Inferior parietal cortex (tissue), 1 donor: Measurements from ENCODE around the gene WFIKKN2.
"Not testable (repeated sequence)": the region's sequence is repeated elsewhere in the genome, so short reads cannot be mapped to it uniquely, and the experiment has no call there.

Source experiments
- DNase-seq: peaks from one replicate; pipeline ENCODE4 v3.0.0-alpha.2; 2016; ENCODE audit errors: extremely low spot score

The WFIKKN2 gene, protein sequence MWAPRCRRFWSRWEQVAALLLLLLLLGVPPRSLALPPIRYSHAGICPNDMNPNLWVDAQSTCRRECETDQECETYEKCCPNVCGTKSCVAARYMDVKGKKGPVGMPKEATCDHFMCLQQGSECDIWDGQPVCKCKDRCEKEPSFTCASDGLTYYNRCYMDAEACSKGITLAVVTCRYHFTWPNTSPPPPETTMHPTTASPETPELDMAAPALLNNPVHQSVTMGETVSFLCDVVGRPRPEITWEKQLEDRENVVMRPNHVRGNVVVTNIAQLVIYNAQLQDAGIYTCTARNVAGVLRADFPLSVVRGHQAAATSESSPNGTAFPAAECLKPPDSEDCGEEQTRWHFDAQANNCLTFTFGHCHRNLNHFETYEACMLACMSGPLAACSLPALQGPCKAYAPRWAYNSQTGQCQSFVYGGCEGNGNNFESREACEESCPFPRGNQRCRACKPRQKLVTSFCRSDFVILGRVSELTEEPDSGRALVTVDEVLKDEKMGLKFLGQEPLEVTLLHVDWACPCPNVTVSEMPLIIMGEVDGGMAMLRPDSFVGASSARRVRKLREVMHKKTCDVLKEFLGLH

DNA sequence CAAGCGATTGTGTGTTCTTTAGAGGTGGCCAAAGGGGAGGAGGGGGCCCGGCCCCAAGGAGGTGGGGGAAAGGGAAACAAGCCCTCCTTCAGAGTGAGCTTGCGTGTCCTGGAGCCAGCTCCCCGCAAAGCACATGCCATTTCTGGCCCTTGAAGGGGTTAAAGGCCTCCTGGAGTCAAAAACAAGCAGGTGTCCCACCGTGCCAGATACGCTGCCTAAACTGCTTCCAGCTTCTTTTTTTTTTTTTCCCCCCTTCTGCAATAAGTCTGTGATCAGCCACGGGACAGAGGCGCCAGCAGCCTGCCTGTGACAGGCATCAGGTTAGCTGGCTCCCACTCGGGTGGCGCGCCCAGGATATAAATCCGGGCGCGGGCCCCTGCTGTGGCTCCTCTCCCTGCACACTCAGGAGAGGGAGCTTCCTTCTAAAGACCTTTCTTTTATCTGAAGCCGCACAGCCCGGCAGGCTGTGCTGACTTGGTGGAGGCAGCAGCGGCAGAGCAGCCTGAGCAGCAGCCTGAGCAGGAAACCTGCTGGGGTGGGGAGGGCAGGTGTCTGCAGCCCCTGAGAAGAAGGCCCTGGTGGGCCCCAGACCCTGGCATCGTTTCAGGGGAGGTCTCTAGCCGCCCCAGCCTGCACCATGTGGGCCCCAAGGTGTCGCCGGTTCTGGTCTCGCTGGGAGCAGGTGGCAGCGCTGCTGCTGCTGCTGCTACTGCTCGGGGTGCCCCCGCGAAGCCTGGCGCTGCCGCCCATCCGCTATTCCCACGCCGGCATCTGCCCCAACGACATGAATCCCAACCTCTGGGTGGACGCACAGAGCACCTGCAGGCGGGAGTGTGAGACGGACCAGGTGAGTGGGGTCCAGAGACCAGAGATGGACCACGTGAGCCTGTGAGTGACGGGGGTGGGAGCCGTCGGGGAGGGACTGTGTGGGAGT is at the start of gene WFIKKN2:
WFIKKN2 (plus strand) TSS at position 286 of the 934 bp plus-strand sequence; CDS start at position 638, 352 bp downstream.
- DNase-seq, result no peak

DNA sequence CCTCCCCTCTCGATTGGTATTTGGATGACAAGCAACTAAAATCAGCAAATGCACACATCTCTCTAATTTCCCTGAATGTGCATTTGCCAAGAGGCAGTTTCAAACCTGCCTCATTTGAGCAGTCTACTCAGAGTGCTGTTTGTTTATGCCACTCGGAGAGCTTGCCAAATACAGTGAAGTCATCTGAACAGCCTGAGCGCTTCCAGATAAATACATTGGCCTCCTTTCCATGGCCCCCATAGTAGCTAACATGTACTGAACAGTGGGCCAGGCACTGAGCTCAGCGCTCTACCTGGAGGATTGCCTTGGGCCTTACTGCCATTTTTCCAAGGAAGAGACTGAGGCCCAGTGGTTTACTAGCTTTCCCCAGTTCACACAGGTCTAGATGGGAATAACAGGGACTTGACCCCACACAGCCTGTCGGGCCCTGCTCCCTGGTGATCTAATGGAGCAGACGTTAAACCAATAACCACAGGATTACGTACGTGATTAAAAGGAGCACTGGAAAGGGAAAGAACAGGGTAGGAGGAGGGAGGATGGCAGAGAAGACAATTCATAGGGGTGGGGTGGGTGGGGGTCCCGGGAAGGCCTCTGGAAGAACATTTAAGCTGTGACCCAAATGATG is 49.3 kb upstream of the WFIKKN2 start:
- peak; percentile 65 for DNase-seq

- DNase-seq, result no peak
These were observed 48.3 kb upstream of the WFIKKN2 start for GRCh38 chr17:50787106-50787505.

DNA sequence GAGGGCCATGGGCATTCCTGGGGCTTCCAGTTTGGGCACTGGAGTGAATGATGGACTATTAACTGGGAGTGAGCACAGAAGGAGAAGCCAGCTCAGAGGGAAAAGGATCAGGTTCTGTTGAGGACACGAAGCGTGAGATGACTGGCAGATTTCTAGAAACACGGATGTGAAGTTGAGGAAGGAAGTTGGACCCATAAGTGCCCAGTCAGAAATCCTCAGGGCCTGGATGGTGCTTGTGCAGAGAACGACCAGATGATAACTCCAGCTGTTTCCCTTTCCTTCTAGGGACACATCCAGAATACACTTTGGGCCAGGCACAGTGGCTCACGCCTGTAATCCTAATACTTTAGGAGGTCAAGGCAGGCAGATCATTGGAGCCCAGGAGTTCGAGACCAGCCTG is 44.8 kb upstream of the WFIKKN2 start:
- DNase-seq, result no peak

DNA sequence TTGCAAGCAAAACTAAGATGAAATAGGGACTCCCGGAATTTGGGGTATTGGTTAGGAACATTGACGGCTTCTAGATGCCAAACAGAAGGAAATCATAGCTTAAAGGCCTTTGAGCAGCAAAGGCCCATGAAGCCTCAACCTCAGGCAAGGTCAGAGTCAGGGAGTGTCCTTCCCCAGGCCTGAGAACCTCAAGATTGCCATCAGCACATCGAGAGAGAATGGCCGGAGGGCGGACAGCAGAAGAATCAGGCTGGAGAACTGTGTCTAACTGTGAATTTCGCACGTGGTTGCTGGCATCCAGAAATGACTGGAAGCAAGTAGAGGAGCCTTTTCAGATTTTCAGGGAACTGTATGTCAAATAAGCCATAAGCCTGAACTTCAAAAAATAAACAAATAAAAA is 43.3 kb upstream of the WFIKKN2 start:
- no peak for DNase-seq

- DNase-seq, result no peak
These were observed 42.4 kb upstream of the WFIKKN2 start for GRCh38 chr17:50793007-50793406.

DNA sequence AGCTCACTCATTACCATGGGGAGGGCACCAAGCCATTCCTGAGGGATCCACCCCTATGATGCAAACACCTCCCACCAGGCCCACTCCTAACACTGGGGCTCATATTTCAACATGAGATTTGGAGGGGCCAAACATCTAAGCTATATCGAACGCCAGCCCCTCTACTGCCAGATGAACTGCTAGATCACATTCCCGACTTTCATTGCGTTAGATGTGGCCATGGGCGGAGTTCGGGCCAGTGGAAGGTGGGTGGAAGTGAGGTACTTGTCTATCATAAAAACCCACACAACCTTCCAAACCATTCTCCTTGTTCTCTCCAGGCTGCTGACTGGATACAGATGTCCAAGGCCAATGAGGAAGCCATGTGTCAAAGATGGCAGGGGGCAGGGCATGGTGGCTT is 41.0 kb upstream of the WFIKKN2 start:
- DNase-seq, result no peak

DNA sequence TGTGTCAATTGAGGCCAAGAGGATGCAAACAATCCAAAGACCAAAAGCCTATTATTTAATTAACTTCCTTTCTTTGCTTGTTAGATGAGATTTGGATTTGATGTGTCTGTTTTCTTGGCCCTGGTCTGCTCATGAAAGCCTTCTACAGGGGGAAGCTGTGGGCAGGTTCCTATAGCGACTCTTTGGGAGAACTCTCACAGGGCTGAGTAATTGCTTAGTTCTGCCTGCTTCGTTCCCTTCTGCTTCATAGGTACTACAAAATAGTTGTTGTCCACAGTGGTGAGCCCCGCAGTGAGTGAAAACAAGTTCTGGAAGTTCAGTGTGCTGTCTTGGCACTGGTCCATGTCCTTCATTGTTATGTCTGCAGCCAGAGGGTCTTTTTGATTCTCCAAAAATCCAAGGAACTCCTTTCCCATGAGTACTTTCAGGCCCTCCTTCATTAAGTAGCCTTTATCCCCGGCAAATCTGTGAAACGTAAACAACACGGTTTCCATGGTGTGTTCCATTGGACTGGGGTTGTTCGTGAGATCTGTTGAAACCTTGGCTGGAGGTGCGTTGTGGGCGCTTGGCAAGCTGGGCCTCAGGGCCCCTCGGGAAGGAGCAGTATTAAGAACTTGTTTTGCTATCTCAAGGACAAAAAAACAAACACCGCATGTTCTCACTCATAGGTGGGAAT is 38.1 kb upstream of the WFIKKN2 start:
- DNase-seq, result no peak

- DNase-seq, result no peak
These were observed 36.7 kb upstream of the WFIKKN2 start for GRCh38 chr17:50798424-50799288.

GRCh38 chr17:50799582-50799981 is 35.8 kb upstream of the WFIKKN2 start:
- no peak for DNase-seq

- no peak for DNase-seq
These were observed 35.1 kb upstream of the WFIKKN2 start for GRCh38 chr17:50800196-50800700.

DNA sequence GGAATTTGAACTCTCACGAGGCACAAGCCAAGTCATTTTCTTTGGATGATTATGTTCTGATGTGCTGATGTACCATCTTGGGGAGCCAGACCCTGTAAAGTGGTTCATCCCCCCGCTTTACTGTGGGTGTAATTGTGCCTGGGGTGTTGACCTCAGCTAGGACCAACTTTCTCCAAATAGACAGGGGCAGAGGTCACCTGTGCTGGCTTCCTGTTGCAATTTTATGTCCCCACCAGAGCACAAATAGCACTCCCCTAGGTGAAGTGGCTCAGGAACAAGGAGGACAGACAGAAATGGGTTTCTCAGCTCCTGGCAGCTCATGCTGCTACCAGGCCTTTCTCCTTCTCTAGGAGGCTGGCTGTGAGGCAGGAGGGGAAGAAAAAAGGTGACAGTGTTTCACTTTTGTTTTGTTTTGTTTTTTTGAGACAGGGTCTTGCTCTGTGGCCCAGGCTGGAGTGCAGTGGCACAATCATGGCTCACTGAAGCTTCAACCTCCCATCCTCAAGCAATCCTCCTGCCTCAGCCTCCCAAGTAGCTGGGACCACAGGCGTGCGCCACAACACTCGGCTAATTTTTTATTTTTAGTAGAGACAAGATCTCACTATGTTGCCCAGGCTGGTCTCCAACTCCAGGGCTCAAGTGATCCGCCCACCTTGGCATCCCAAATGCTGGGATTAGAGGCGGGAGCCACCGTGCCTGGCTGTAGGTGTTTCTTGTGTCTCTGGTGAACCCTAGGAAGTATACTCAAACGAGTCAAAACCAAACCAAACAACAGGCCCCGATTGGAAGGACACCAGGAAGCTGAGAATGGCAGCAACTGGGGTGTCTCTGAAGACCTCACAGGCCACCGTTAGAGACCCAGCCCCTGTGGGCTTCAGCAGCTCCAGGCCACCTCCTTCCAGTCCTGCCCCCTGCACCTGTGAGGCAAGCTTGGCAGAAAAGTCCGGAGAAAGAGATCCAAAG is 32.5 kb upstream of the WFIKKN2 start:
- no peak for DNase-seq

DNA sequence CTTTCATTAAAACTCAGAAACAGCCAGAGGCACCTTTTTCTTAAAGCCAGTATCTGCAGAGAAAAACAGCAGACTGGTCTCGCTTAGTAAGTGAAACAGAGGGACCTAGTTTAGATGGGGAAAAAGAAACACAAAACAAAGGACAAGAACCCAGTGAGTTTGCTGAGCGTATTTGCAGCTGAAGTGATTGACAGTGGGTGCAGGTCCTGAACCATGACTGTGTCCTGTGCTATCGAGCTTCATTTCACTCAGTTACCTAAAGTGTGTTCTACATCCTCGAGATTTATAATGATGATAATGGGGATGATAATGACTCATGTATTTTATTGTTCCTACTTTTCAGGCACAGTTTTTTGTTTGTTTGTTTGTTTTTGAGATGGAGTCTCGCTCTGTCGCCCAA is 31.7 kb upstream of the WFIKKN2 start:
- no peak for DNase-seq

GRCh38 chr17:50804749-50805475 is 30.5 kb upstream of the WFIKKN2 start:
- not testable (repeated sequence) for DNase-seq

DNA sequence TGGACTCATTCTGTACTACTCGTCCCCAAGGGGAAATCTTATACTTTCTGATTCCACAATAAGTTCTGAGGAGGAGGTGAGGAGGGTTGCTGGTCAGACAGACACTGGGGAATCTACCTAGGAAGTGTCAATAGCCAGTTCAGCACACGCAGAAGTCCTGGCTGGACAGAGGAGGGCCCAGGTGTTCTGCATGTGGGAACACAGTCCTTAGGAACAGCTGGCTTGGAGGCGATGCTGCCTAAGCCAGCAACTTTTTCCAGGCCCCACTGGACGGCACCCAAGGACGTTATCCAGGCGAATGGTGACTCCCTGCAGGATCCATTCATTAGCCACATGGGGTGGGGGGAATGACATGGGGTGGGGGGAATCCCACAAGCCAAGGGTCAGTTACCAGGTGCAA is 29.9 kb upstream of the WFIKKN2 start:
- DNase-seq, result no peak

DNA sequence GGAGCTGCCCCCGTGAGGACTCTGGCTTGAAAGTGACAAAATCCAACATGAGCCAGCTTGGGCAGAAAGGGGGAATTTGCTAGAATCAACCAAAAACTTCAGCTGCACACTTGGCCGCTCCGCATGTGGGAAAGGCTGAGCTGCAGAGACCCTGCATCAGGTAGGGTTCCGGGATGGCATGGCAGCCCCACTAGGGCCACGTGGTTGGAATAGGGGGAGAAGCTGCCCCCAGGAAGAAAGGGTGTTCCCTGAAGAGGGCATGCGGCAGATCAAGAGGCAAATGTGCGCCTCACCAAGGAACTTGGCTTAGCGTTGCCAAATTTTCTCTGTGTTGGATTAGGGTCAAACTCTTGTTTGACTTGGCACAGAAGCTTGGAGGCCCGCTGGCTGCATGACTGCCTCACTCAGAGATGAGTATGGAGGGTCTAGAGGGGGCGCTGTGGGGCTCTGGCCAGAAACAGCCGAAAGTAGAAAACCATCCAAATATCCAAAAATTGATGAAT is 29.2 kb upstream of the WFIKKN2 start:
- no peak for DNase-seq

- no peak for DNase-seq
These were observed 28.4 kb upstream of the WFIKKN2 start for GRCh38 chr17:50807009-50807408.

GRCh38 chr17:50807675-50808074 is 27.7 kb upstream of the WFIKKN2 start:
- no peak for DNase-seq
